HG02759 (cell line): ENCODE measurements around the gene PIGH.
"Not testable (repeated sequence)": the region's sequence is repeated elsewhere in the genome, so short reads cannot be mapped to it uniquely, and the experiment has no call there.

Experiments used
- ATAC-seq: cut with Tn5 transposase; IDR thresholded peaks from one replicate; pipeline ENCODE4 v1.9.1; 2021; ENCODE audit warnings: mild to moderate bottlenecking, moderate library complexity; ENCODE audit not compliant: unreplicated experiment

Gene PIGH

DNA sequence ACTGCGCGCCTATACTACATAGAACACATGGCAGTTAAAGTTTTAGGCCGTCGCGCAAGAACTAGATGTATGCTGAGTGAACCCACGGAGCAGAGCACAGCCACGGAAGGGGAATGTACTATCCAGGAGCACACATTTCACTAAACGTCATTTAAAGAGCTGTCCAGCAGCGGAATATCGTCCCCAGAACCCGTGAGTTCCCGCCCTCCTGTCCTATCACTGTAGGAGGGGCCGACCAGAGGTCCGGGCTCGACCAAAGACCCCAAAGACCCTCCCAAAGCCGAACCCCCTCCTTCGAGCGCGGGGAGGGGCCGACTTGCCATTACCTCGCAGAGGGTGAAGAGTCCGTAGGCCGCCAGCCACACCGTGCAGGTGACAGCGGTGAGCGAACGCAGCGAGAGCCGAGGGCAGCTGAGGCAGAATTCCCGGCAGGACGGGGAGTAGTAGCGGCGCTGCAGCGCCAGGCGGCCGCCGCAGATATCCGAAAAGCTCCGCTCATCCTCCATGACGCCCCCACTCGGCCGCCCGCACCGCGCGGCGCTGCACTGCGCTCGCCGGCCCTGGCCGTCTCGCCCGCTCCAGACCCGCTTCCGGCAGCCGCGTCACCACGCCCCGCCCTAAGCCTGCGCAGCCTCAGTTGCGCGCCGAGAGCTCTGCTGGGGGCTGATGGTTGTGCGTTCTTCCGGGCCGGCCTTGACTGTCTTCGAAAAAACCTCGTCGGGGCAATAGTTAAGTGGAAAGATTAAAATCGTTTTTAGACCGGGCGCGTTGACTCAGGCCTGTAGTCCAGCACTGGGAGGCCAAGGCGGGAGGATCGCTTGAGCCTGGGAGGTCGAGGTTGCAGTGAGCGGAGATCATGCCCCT is at the start of gene PIGH:
PIGH (minus strand) TSS at position 571 of the 864 bp plus-strand sequence; CDS start at position 506, 65 bp downstream.
- ATAC-seq, result peak; percentile 96

- no peak for ATAC-seq
Observed at GRCh38 chr14:67646131-67646530, 46.1 kb upstream of the PIGH start.

- no peak for ATAC-seq
Observed at GRCh38 chr14:67645414-67645813, 45.3 kb upstream of the PIGH start.

DNA sequence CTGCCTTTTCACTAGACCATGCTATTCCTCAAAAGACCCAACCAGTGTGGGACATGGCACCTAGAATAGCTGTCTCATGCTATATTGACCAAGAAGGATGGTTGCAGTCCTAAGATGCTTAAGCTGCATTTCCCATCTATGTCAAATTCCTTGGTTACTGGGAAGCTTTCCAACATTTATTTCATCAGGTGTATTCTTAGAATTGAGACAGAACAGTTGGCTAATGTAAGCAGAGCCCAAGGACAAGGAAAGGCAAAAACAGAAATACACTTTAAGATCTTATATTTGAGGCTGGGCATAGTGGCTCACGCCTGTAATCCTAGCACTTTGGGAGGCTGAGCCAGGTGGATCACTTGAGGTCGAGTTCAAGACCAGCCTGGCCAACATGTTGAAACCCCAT is 44.4 kb upstream of the PIGH start:
- ATAC-seq, result no peak

DNA sequence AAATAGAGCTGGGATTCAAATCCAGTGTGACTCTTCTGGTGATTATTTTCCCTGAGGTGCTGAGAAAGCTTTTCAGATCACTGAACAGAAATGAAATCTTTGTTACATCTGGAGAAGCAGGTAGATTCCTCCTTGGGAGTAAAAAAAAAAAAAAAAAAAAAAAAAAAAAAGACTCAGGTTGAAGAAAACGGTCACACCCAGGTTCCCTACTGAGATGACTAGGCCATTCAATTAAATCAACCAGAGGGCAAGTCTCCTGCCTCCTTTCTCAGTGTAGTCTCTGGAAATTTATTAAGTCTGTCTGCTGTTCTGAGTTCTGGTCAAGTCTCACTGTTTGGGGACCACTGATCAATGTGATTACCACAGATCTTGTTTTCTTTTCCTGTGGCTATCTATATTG is 43.6 kb upstream of the PIGH start:
- no peak for ATAC-seq

DNA sequence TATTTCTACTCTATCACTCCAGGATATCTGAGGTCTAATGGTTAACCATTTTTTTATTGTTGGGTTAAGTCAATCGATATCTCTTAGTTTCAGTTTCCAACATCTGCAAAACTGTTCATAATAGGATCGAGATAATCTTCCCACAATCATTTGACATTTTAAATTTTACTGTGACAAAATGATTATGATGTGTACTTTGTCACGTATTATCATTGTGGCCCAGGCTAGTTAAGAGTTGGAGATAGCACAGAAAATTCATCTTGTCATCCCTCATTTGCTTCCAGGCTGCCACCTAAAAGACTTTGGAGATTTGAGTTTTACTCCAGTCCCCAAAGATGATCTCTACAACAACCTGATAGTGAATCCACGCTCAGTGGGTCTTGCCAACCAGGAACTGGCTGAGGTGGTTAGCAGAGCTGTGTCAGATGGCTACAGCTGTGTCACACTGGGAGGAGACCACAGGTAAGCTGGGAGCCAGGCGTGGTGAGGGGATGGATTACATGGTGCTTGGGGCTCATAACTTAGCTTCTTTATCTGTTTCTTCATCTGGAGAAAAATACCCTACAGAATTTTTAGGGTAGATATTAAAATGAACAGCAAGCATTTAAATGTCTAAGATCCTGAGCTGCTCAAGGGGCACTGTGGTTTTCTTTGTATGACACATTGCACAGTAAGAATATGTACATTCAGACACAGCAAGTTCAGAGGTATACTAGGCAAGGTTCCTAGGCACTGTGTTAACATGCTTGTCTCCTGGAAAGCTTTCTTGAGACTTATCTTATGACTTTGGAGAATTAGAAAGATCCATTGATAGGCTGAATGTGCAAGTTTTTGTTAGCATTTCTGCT is 42.1 kb upstream of the PIGH start:
- no peak for ATAC-seq

GRCh38 chr14:67641480-67641879 is 41.4 kb upstream of the PIGH start:
- no peak for ATAC-seq

- no peak for ATAC-seq
Observed at GRCh38 chr14:67638642-67639041, 38.6 kb upstream of the PIGH start.

DNA sequence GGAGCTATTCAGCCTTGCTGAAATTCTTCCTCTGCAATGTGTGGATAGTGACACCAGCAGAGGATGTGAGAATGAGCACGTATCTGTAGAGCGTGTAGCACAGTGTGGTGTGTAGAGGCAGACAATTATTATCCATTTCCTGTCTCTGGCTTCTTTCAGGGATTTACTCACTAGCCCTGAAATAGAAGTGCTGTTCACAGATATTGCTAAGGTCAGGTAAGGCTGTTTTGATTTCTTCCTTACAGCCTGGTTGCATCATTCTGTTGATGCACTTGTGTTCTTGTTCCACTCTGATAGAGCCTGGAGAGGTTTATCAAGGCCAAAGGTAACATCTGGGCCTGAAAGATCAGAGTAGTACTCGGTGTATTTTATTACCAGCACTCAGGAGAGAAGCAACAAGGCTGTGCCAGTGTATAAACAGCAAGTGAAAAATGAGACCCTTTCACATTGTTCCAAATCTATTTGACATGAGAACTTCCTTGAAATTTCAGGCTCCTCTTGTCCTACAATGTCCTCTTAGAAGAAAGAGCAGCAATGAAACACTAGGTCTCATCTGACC is 36.4 kb upstream of the PIGH start:
- no peak for ATAC-seq

GRCh38 chr14:67633451-67634147 is 33.5 kb upstream of the PIGH start:
- ATAC-seq, result no peak

GRCh38 chr14:67630938-67631337 is 30.9 kb upstream of the PIGH start:
- no peak for ATAC-seq

DNA sequence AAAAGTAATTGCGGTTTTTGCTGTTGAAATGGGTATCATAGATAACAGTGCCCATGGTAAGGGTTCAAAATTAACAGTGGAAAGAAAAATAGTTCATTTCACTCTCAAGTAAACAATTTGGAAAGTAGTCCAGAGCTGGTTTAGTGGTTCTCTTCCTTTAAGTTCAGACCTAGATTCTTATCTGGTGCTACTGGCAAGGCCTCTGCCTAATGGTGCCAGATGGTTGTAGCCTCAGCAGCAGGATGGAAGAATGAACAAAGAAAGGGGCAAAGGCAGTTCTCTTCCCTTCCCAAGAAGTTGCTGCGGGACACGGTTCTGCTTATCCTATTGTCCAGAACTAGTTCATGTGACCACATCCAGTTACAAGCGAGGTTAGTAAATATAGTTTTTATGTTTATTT is 30.1 kb upstream of the PIGH start:
- ATAC-seq, result no peak

DNA sequence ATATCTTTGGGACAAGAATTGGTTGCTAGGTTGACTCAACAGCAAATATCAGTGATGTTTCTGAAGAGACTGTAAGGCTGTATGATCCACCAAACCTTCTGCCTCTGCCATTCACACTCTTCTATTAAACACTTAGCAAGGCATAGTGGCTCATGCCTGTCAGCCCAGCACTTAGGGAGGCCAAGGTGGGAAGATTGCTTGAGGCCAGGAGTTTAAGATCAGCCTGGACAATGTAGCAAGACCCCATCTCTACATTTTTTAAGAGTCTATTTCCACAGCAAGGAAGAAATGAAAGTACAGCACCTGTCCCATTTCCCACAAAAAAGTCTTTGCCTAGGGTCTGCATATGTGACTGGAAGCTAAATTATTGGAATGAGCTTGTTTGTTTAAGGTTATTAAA is 27.5 kb upstream of the PIGH start:
- ATAC-seq, result no peak

DNA sequence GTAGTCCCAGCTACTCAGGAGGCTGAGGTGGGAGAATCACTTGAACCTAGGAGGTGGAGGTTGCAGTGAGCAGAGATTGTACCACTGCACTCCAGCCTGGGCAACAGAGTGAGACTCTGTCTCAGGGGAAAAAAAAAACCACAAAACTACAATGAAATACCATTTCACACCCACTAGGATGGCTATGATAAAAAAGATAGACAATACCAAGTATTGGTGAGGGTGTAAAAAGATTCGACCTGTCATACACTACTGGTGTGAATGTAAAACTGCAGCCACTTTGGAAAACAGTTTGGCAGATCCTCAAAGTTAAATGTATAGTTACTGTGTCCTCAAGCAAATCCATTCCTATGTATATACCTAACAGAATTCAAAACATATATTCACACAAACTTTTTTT is 26.1 kb upstream of the PIGH start:
- ATAC-seq, result not testable (repeated sequence)

DNA sequence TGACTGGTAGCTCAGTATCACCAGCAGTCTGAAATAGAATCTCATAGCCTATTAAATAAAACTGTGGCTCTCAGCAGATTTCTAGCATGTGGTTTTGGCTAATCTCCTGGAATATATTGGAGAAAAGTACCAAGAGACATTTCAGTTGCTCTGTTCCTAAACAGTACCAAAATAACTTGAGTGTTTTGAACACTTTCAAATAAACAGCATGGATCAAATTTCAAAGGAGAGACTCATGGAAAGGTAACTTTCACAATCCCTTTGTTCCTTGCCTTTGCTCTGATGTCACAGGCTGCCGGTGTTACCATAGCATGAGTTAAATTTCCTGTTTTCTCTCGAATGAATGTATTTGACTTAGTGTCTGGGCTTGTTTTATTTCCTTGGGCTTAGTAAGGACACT is 23.0 kb upstream of the PIGH start:
- no peak for ATAC-seq

- ATAC-seq, result no peak
Observed at GRCh38 chr14:67622675-67623074, 22.6 kb upstream of the PIGH start.

DNA sequence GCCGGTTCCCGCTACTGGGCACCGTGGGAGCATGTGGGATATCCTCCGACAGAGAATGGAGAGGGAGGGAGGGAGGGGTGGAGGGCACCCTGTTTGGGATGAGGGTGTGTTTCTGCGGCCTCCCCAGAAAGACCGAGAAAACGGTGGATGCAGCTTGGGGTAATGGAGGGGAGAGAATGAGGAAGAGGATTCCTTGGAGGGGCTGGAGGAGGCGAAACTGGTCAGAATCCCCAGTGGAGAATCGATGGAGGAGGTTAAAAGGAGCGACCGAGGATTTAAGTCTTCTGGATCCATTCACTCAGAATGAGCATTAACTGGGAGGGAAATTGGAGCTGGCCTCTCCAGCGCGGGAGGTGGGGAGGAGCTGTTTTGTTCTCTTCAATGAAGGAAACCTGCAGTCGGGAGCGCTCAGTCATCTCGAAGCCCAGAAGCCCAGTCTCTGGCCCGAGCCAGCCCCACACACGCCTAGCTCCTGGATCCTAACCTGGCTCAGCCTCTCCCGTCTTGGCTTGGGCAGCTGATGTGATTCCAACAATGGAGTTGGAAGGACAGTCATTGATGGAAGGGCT is 20.2 kb upstream of the PIGH start:
- no peak for ATAC-seq

- ATAC-seq, result peak; percentile 94
Observed at GRCh38 chr14:67619446-67620216, 19.6 kb upstream of the PIGH start, which contains the start of gene ARG2. ARG2 (plus strand) TSS chr14:67619920; CDS start chr14:67619978, 58 bp downstream.

DNA sequence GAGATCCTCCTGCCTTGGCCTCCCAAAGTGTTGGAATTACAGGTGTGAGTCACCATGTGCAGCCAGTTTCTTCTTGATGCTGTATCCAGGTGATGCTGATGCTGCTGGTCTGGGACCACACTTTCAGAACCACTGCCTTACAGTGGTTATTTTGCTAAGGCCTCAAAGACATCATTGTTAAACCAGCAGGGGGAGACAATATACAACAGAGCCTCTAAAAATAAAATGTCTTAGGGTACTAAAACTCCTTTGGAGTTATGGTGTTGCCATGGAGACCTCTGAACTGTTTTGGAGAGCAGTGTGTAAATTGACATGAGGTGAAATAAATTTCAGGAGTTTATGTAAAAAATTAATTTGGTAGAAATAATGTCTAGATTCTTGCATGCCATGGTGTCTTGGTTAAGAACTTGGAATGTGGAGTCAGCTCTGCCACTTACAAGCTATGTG is 18.6 kb upstream of the PIGH start:
- no peak for ATAC-seq

DNA sequence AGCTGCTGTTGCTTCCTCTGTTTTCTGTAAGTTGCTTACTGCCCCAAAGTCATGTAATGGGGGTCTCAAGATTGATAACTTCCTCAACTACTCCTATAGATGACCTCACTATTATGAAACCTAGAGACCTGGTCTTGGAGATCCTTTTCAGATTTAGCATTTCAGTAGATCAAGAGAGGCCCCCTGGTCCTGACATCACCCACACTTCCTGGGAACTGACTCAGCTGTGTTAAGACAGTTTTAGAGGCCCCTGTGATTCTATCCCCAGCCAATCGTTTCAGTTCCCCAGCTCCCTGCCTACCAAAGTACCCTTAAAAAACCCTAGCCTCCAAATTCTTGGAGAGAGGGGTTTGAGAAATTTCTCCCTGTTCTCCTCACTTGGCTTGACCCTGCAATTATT is 10.4 kb upstream of the PIGH start:
- ATAC-seq, result no peak
